ENCODE measurements around the gene TUBD1. TPM values are rescaled to one million over a fixed set of nuclear protein-coding genes. Genes with fewer than 3 reads are reported as not detected.
A peak's percentile ranks its signal among the peaks of the same experiment; 100 is the strongest.

TUBD1 gene
- total RNA-seq, 4 donors from 2014 or later = 3.6 to 17.1 (median 10.0) TPM

- Histone ChIP-seq H3K4me3 (no peak overlapping the region), H3K27me3 (no peaks in the 10 kb centered on the region), H3K9me3 (no peaks in the 10 kb centered on the region), H3K4me1 (peaks cover 0 to 39% (median 0%) of the 10 kb centered on the region in 3 donors), H3K27ac (no peak overlapping the region), H3K36me3 (peaks cover 0 to 14% of the 10 kb centered on the region in 2 donors)
- WGBS, 2 donors (ENCODE audit: low coverage in 1 of 2) = 83 to 91% methylated on average over 4 to 5 of the region's 5 CpGs
- ATAC-seq = no peak
- TF ChIP-seq EP300 (IDR thresholded peaks at IDR 0.05) (no peak), CTCF (IDR thresholded peaks at IDR 0.05) (peak in 1 of 4 experiments; percentile 40)
These were observed 6.4 kb upstream of the TUBD1 start for GRCh38 chr17:59899099-59899498.

- H3K4me3 ChIP-seq = no peak overlapping the region
- no peaks in the 10 kb centered on the region for H3K27me3 ChIP-seq
- 78% methylated on average over 4 of the region's 4 CpGs for WGBS, 2 donors (ENCODE audit: low coverage in 1 of 2)
- no peak overlapping the region for H3K27ac ChIP-seq
- no peak for ATAC-seq
- H3K9me3 ChIP-seq = no peaks in the 10 kb centered on the region
- peaks cover 0 to 46% (median 0%) of the 10 kb centered on the region in 3 donors for H3K4me1 ChIP-seq
- no peak for TF ChIP-seq EP300 (IDR thresholded peaks at IDR 0.05)
- no peak for TF ChIP-seq POLR2AphosphoS5 (IDR thresholded peaks at IDR 0.05)
- no peak for TF ChIP-seq POLR2A (IDR thresholded peaks at IDR 0.05)
- no peak for TF ChIP-seq CTCF (IDR thresholded peaks at IDR 0.05)
- H3K36me3 ChIP-seq = peaks cover 0 to 14% of the 10 kb centered on the region in 2 donors
These were observed 4.3 kb upstream of the TUBD1 start for GRCh38 chr17:59897090-59897489.

- H3K27me3 ChIP-seq = no peaks in the 10 kb centered on the region
- peak overlapping the region; percentile 74 to 99 for H3K4me3 ChIP-seq
- ATAC-seq = no peak
- peak overlapping the region; percentile 80 to 98 (median 93) for H3K27ac ChIP-seq
- H3K36me3 ChIP-seq = peaks cover 0 to 21% of the 10 kb centered on the region in 2 donors
- WGBS, 2 donors (ENCODE audit: low coverage in 1 of 2) = 0% methylated on average over 3 to 8 of the region's 11 CpGs
- no peak for TF ChIP-seq POLR2A (IDR thresholded peaks at IDR 0.05)
- TF ChIP-seq EP300 (IDR thresholded peaks at IDR 0.05) = no peak
- no peak for TF ChIP-seq POLR2AphosphoS5 (IDR thresholded peaks at IDR 0.05)
- TF ChIP-seq CTCF (IDR thresholded peaks at IDR 0.05) = no peak
- peaks cover 0 to 63% (median 3%) of the 10 kb centered on the region in 3 donors for H3K4me1 ChIP-seq
- H3K9me3 ChIP-seq = no peaks in the 10 kb centered on the region
These were observed 945 bp upstream of the TUBD1 start for GRCh38 chr17:59893676-59894100.

GRCh38 chr17:59892251-59892923 lies 356 bp downstream of the TUBD1 start:
- WGBS, 2 donors (ENCODE audit: low coverage in 1 of 2) = 6 to 12% methylated on average over 16 to 25 of the region's 25 CpGs
- Histone ChIP-seq H3K36me3 (peaks cover 0 to 34% of the 10 kb centered on the region in 2 donors), H3K27ac (peak overlapping the region; percentile 53 to 98 (median 93)), H3K27me3 (no peaks in the 10 kb centered on the region), H3K9me3 (no peaks in the 10 kb centered on the region), H3K4me3 (peak overlapping the region; percentile 74 to 99), H3K4me1 (peaks cover 0 to 51% (median 3%) of the 10 kb centered on the region in 3 donors)
- peak in 1 of 4 experiments; percentile 20 for TF ChIP-seq CTCF (IDR thresholded peaks at IDR 0.05)
- no peak for TF ChIP-seq EP300 (IDR thresholded peaks at IDR 0.05)
- TF ChIP-seq POLR2AphosphoS5 (IDR thresholded peaks at IDR 0.05) = no peak
- TF ChIP-seq POLR2A (IDR thresholded peaks at IDR 0.05) = no peak
- ATAC-seq = peak; percentile 73

GRCh38 chr17:59890720-59891119 lies 2.0 kb downstream of the TUBD1 start:
- Histone ChIP-seq H3K4me3 (no peak overlapping the region), H3K27me3 (no peaks in the 10 kb centered on the region), H3K4me1 (peaks cover 0 to 44% (median 3%) of the 10 kb centered on the region in 3 donors), H3K9me3 (no peaks in the 10 kb centered on the region), H3K36me3 (peaks cover 0 to 41% of the 10 kb centered on the region in 2 donors), H3K27ac (no peak overlapping the region)
- no peak for TF ChIP-seq POLR2AphosphoS5 (IDR thresholded peaks at IDR 0.05)
- TF ChIP-seq EP300 (IDR thresholded peaks at IDR 0.05) = no peak
- no peak for TF ChIP-seq CTCF (IDR thresholded peaks at IDR 0.05)
- TF ChIP-seq POLR2A (IDR thresholded peaks at IDR 0.05) = no peak
- ATAC-seq = no peak
- 92 to 94% methylated on average over 2 of the region's 2 CpGs for WGBS, 2 donors (ENCODE audit: low coverage in 1 of 2)

All from gastroesophageal sphincter (tissue), 4 donors.